Immature natural killer cell (primary cell): ENCODE measurements around the gene GART. TPM values are rescaled to one million over a fixed set of nuclear protein-coding genes. Genes with fewer than 3 reads are reported as not detected.
"Not testable (repeated sequence)": the region's sequence is repeated elsewhere in the genome, so short reads cannot be mapped to it uniquely, and the experiment has no call there.

Source experiments
- DNase-seq, 3 donors: peaks; one replicate each; pipeline ENCODE4 v3.0.0; 2022; ENCODE audit warnings: mixed read lengths in 1 of 3
- H3K27ac Mint-ChIP-seq, 6 donors: one replicate each; pipeline ENCODE4 v1.8.0; 2020; ENCODE audit warnings: mixed read lengths in 6 of 6, mild to moderate bottlenecking in 5 of 6, inconsistent platforms in 4 of 6, moderate library complexity in 3 of 6
- H3K27me3 Mint-ChIP-seq, 3 donors: one replicate each; pipeline ENCODE4 v1.8.0; 2020 to 2021; ENCODE audit warnings: low read depth in 3 of 3, mild to moderate bottlenecking in 3 of 3, mixed read lengths in 3 of 3, moderate library complexity in 3 of 3, inconsistent platforms in 1 of 3
- H3K36me3 Mint-ChIP-seq, 3 donors: one replicate each; pipeline ENCODE4 v1.8.0; 2020; ENCODE audit warnings: mixed read lengths in 3 of 3, inconsistent platforms in 2 of 3, mild to moderate bottlenecking in 2 of 3
- H3K4me1 Mint-ChIP-seq, 2 donors: one replicate each; pipeline ENCODE4 v1.8.0; 2020; ENCODE audit warnings: inconsistent platforms in 2 of 2, mild to moderate bottlenecking in 2 of 2, mixed read lengths in 2 of 2, moderate library complexity in 1 of 2
- H3K4me3 Mint-ChIP-seq, 5 donors: one replicate each; pipeline ENCODE4 v1.8.0; 2020; ENCODE audit warnings: mild to moderate bottlenecking in 5 of 5, mixed read lengths in 5 of 5, inconsistent platforms in 3 of 5, moderate library complexity in 3 of 5
- H3K9me3 Mint-ChIP-seq, 6 donors: one replicate each; pipeline ENCODE4 v1.8.0; 2020; ENCODE audit warnings: mild to moderate bottlenecking in 6 of 6, mixed read lengths in 6 of 6, inconsistent platforms in 4 of 6, moderate library complexity in 3 of 6
- polyA plus RNA-seq, 3 donors: library from polyadenylated mRNA; unstranded; fragments of 300-500 nt; fragmentation: Illumina TruSeq; gene quantifications; one replicate each; pipeline ENCODE4 v1.2.3, GENCODE V29; 2021

The GART gene
- polyA plus RNA-seq, 3 donors from 2014 or later = 26.4 to 43.8 (median 36.3) TPM

GRCh38 chr21:33522953-33523349 is 19.0 kb downstream of the GART start:
- Mint-ChIP-seq H3K36me3 (peaks cover 8 to 38% (median 24%) of the 10 kb centered on the region in 3 donors), H3K4me1 (no peaks in the 10 kb centered on the region), H3K27me3 (no peaks in the 10 kb centered on the region), H3K27ac (peak overlapping the region in 1 of 6 donors; percentile 5), H3K4me3 (no peak overlapping the region), H3K9me3 (no peaks in the 10 kb centered on the region)
- no peak for DNase-seq

GRCh38 chr21:33522297-33522952 is 19.5 kb downstream of the GART start:
- H3K36me3 Mint-ChIP-seq = peaks cover 10 to 40% (median 24%) of the 10 kb centered on the region in 3 donors
- no peaks in the 10 kb centered on the region for H3K9me3 Mint-ChIP-seq
- no peak overlapping the region for H3K4me3 Mint-ChIP-seq
- no peaks in the 10 kb centered on the region for H3K4me1 Mint-ChIP-seq
- peak overlapping the region in 2 of 6 donors; percentile 5 to 20 for H3K27ac Mint-ChIP-seq
- no peak for DNase-seq
- H3K27me3 Mint-ChIP-seq = no peaks in the 10 kb centered on the region

DNA sequence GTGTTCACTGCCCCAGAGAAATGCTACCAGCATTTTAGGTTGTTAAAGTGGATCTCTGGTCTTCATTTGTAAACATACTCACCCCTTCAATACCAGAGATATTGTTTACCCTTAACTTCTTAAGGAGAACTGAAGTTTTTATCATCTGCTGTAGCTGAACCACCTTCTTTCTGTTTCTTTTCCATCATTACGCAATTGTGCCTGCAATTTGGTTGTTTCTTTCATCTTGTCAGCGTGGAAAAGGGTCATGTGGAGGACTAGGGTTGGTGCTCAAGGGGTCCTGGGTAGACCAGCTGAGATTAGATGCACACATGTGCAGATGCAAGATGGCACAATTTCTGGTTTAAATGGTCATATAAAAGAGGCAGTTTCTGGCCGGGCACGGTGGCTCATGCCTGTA is 23.0 kb downstream of the GART start:
- H3K36me3 Mint-ChIP-seq = peaks cover 25 to 50% (median 34%) of the 10 kb centered on the region in 3 donors
- DNase-seq = no peak

DNA sequence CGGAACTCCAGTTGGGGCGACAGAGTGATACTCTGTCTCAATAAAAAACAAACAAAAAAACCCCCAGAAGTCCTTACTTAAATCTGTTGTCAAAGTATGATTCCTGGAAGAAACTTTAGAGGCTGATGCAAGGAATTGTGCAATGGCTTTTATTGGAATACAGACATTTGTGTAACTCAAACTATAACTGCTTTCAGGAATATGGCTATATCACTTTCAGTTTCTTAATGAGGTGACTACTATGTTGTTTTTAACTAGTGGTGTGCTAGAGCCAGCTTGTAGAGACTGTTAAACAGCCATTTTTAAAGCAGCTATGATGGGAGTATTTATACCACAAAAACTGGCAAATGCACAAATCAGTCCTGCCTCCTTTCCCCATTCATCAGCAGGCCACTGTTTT is 27.7 kb downstream of the GART start:
- H3K36me3 Mint-ChIP-seq = peaks cover 36 to 57% (median 40%) of the 10 kb centered on the region in 3 donors
- DNase-seq = no peak
- no peaks in the 10 kb centered on the region for H3K4me1 Mint-ChIP-seq
- H3K27ac Mint-ChIP-seq = peak overlapping the region in 1 of 6 donors; percentile 25
- H3K4me3 Mint-ChIP-seq = no peak overlapping the region
- H3K27me3 Mint-ChIP-seq = peaks cover 0 to 1% (median 0%) of the 10 kb centered on the region in 3 donors
- no peaks in the 10 kb centered on the region for H3K9me3 Mint-ChIP-seq

More for the DNA sequence above, 23.0 kb downstream of the GART start:
- H3K9me3 Mint-ChIP-seq = no peaks in the 10 kb centered on the region
- no peaks in the 10 kb centered on the region for H3K4me1 Mint-ChIP-seq
- no peak overlapping the region for H3K27ac Mint-ChIP-seq
- H3K4me3 Mint-ChIP-seq = no peak overlapping the region
- peaks cover 0 to 1% (median 0%) of the 10 kb centered on the region in 3 donors for H3K27me3 Mint-ChIP-seq

- Mint-ChIP-seq H3K27ac (no peak overlapping the region), H3K9me3 (no peaks in the 10 kb centered on the region), H3K36me3 (peaks cover 35 to 57% (median 49%) of the 10 kb centered on the region in 3 donors), H3K27me3 (peaks cover 0 to 1% (median 0%) of the 10 kb centered on the region in 3 donors), H3K4me1 (no peaks in the 10 kb centered on the region), H3K4me3 (no peak overlapping the region)
- no peak for DNase-seq
Observed at GRCh38 chr21:33512481-33512880, 29.4 kb downstream of the GART start.

- peaks cover 42 to 55% (median 49%) of the 10 kb centered on the region in 3 donors for H3K36me3 Mint-ChIP-seq
- DNase-seq = no peak
- H3K9me3 Mint-ChIP-seq = no peaks in the 10 kb centered on the region
- peaks cover 0 to 1% (median 0%) of the 10 kb centered on the region in 3 donors for H3K27me3 Mint-ChIP-seq
- no peak overlapping the region for H3K27ac Mint-ChIP-seq
- no peak overlapping the region for H3K4me3 Mint-ChIP-seq
- no peaks in the 10 kb centered on the region for H3K4me1 Mint-ChIP-seq
Observed at GRCh38 chr21:33511639-33512038, 30.3 kb downstream of the GART start.

GRCh38 chr21:33510826-33511225 is 31.1 kb downstream of the GART start:
- Mint-ChIP-seq H3K9me3 (no peaks in the 10 kb centered on the region), H3K36me3 (peaks cover 42 to 53% (median 47%) of the 10 kb centered on the region in 3 donors), H3K27me3 (peaks cover 0 to 1% (median 0%) of the 10 kb centered on the region in 3 donors), H3K27ac (no peak overlapping the region), H3K4me3 (no peak overlapping the region), H3K4me1 (no peaks in the 10 kb centered on the region)
- DNase-seq = no peak

- H3K36me3 Mint-ChIP-seq = peaks cover 42 to 55% (median 55%) of the 10 kb centered on the region in 3 donors
- not testable (repeated sequence) for H3K4me3 Mint-ChIP-seq, DNase-seq, H3K4me1 Mint-ChIP-seq, H3K27ac Mint-ChIP-seq, H3K27me3 Mint-ChIP-seq, H3K9me3 Mint-ChIP-seq
Observed at GRCh38 chr21:33507003-33507402, 34.9 kb downstream of the GART start.

DNA sequence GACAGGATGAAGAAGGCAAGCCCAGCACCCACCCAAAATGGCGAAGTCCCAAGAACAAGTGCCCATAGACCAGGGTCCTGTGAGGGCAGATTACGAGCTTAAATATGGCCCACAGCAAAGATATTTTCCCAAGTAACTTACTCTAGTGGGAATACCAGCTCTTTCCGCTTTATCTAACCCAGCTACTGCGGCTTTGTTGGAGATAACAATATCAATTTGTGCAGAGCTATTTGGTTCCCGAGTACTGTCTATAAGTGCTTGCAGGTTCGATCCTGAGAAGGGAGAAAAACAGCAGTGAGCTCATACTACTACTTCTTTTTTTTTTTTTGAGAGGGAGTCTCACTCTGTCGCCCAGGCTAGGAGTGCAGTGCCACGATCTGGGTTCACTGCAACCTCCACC is 36.1 kb downstream of the GART start:
- Mint-ChIP-seq H3K4me1 (no peaks in the 10 kb centered on the region), H3K27ac (no peak overlapping the region), H3K4me3 (no peak overlapping the region), H3K36me3 (peaks cover 35 to 46% (median 45%) of the 10 kb centered on the region in 3 donors), H3K27me3 (peaks cover 0 to 2% (median 0%) of the 10 kb centered on the region in 3 donors), H3K9me3 (no peaks in the 10 kb centered on the region)
- no peak for DNase-seq

GRCh38 chr21:33496345-33496744 is 45.6 kb downstream of the GART start:
- no peak for DNase-seq
- H3K9me3 Mint-ChIP-seq = no peaks in the 10 kb centered on the region
- peaks cover 0 to 3% (median 0%) of the 10 kb centered on the region in 3 donors for H3K27me3 Mint-ChIP-seq
- no peaks in the 10 kb centered on the region for H3K36me3 Mint-ChIP-seq
- no peak overlapping the region for H3K4me3 Mint-ChIP-seq
- H3K27ac Mint-ChIP-seq = no peak overlapping the region
- H3K4me1 Mint-ChIP-seq = peaks cover 5 to 8% of the 10 kb centered on the region in 2 donors

DNA sequence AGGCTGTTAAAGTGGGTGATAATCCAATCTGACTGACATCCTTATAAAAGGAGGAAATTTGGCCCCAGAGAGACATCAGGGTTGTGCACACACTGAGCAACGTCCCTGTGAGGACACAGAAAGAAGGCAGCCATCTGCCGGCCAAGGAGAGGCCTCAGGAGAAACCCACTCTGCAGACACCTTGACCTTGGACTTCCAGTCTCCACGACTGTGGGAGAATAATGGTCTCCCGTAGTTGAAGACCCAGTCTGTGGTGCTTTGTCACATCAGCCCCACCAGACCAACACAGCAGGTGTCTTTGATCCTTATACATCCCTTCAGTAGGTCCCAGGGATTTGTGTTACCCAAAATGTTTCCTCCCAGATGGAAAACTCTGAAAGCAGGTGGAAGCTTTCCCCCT is 46.2 kb downstream of the GART start:
- Mint-ChIP-seq H3K4me1 (peaks cover 9 to 13% of the 10 kb centered on the region in 2 donors), H3K27me3 (peaks cover 0 to 3% (median 2%) of the 10 kb centered on the region in 3 donors), H3K9me3 (no peaks in the 10 kb centered on the region), H3K4me3 (no peak overlapping the region), H3K36me3 (no peaks in the 10 kb centered on the region), H3K27ac (no peak overlapping the region)
- no peak for DNase-seq

GRCh38 chr21:33493756-33494155 is 48.2 kb downstream of the GART start:
- no peaks in the 10 kb centered on the region for H3K9me3 Mint-ChIP-seq
- H3K4me3 Mint-ChIP-seq = peak overlapping the region in 2 of 5 donors; percentile 16 to 52
- no peak for DNase-seq
- H3K27ac Mint-ChIP-seq = no peak overlapping the region
- H3K36me3 Mint-ChIP-seq = no peaks in the 10 kb centered on the region
- H3K27me3 Mint-ChIP-seq = peaks cover 0 to 4% (median 3%) of the 10 kb centered on the region in 3 donors
- peaks cover 10 to 15% of the 10 kb centered on the region in 2 donors for H3K4me1 Mint-ChIP-seq

- H3K27ac Mint-ChIP-seq = no peak overlapping the region
- peaks cover 10 to 15% of the 10 kb centered on the region in 2 donors for H3K4me1 Mint-ChIP-seq
- no peak for DNase-seq
- H3K27me3 Mint-ChIP-seq = peaks cover 0 to 4% (median 3%) of the 10 kb centered on the region in 3 donors
- H3K4me3 Mint-ChIP-seq = peak overlapping the region in 3 of 5 donors; percentile 33 to 55 (median 50)
- no peaks in the 10 kb centered on the region for H3K36me3 Mint-ChIP-seq
- no peaks in the 10 kb centered on the region for H3K9me3 Mint-ChIP-seq
Observed at GRCh38 chr21:33492571-33492970, 49.3 kb downstream of the GART start.

- Mint-ChIP-seq H3K36me3 (no peaks in the 10 kb centered on the region), H3K4me1 (peaks cover 10 to 15% of the 10 kb centered on the region in 2 donors), H3K27me3 (peaks cover 0 to 4% (median 3%) of the 10 kb centered on the region in 3 donors), H3K27ac (peak within 1 kb of the TSS; percentile 59 to 94 (median 88)), H3K9me3 (no peaks in the 10 kb centered on the region), H3K4me3 (peak within 1 kb of the TSS; percentile 87 to 95 (median 91))
- peak; percentile 95 to 96 (median 96) for DNase-seq
Observed at GRCh38 chr21:33491373-33492102, 50.4 kb downstream of the GART start, which contains the start of gene DNAJC28. Gene DNAJC28, minus strand, starts transcription at chr21:33491716. Its CDS starts 2,323 bp downstream, at chr21:33489393.
